SK-N-MC (cell line): Measurements from ENCODE around the gene STK40.

Experiments
- EZH2 ChIP-seq: fragments of 200-600 bp; sonication (generic); IDR thresholded peaks from one replicate; pipeline ENCODE4 v1.6.1; 2017; ENCODE audit warnings: antibody characterized with exemption
- FOXP2 ChIP-seq: optimal IDR thresholded peaks from 2 replicates; pipeline ENCODE3; 2011; ENCODE audit warnings: mild to moderate bottlenecking, moderate library complexity; ENCODE audit not compliant: insufficient read depth; ENCODE audit errors: extremely low read length, control extremely low read depth
- POLR2AphosphoS5 ChIP-seq: IDR thresholded peaks from 2 replicates; pipeline ENCODE4 v1.6.1; 2012; ENCODE audit warnings: mild to moderate bottlenecking, low read depth, low read length, borderline replicate concordance

DNA sequence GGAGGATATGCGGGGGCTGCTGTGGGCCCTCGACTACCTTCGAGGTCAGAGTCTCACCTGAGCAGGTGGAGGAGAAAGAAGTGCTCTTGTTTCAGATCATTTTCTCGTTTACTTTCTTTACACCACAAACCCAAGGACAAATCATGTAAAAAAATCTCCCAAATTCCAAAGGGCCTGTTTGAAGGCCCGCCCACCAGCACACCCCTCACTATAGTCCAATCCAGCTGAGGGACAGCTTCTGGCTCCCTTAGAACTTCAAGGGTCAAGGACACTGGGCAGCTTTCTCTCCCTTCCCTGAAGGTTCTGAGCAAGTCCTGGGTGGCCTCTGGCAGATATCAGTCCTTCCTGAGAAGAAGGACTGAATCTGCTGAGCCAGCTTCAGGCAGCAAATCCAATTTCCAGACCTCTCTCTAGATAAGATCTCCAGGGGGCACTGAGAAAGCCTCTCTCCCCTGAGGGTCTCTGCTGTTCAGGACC lies 5.5 kb downstream of the STK40 start:
- no peak for TF ChIP-seq POLR2AphosphoS5
- no peak for TF ChIP-seq EZH2
- no peak for TF ChIP-seq FOXP2
